Neural cell (in vitro differentiated cells): ENCODE measurements around the gene MVD.

Experiments
- EP300 ChIP-seq: fragments of 450-650 bp; conservative IDR thresholded peaks from 2 replicates; pipeline ENCODE4 v1.6.1; 2014; ENCODE audit warnings: antibody characterized with exemption, mild to moderate bottlenecking, moderate library complexity; ENCODE audit not compliant: poor library complexity, severe bottlenecking
- EZH2 ChIP-seq: fragments of 200-600, 300-800 bp; shearing (Covaris generic), sonication (generic); IDR thresholded peaks from 2 replicates; pipeline ENCODE4 v1.6.1; 2014; ENCODE audit warnings: antibody characterized with exemption, low read length, borderline replicate concordance, mild to moderate bottlenecking; ENCODE audit not compliant: insufficient read depth, poor library complexity, severe bottlenecking
- MXI1 ChIP-seq: fragments of 450-650 bp; conservative IDR thresholded peaks from 2 replicates; pipeline ENCODE4 v1.6.1; 2014; ENCODE audit warnings: antibody characterized with exemption, mild to moderate bottlenecking; ENCODE audit not compliant: poor library complexity, severe bottlenecking
- POLR2AphosphoS5 ChIP-seq: IDR thresholded peaks from 2 replicates; pipeline ENCODE4 v1.6.1; 2012
- REST ChIP-seq: IDR thresholded peaks from 2 replicates; pipeline ENCODE4 v1.6.1; 2012; ENCODE audit warnings: borderline replicate concordance
- SMC3 ChIP-seq: fragments of 450-650 bp; conservative IDR thresholded peaks from 2 replicates; pipeline ENCODE4 v1.6.1; 2014; ENCODE audit warnings: antibody characterized with exemption, mild to moderate bottlenecking, moderate library complexity; ENCODE audit not compliant: poor library complexity
- TAF1 ChIP-seq: IDR thresholded peaks from 2 replicates; pipeline ENCODE4 v1.6.1; 2012; ENCODE audit warnings: low read depth
- TF ChIP-seq, protein P1 (sequence below): fragments of 450-650 bp; IDR thresholded peaks from 2 replicates; pipeline ENCODE4 v1.5.1; 2014; ENCODE audit warnings: antibody characterized with exemption, mild to moderate bottlenecking, moderate library complexity; ENCODE audit not compliant: poor library complexity, severe bottlenecking

- TF ChIP-seq SMC3 (no peak), POLR2AphosphoS5 (no peak), EZH2 (no peak), EP300 (no peak), TAF1 (no peak), REST (no peak), MXI1 (no peak)
- TF ChIP-seq, protein P1, sequence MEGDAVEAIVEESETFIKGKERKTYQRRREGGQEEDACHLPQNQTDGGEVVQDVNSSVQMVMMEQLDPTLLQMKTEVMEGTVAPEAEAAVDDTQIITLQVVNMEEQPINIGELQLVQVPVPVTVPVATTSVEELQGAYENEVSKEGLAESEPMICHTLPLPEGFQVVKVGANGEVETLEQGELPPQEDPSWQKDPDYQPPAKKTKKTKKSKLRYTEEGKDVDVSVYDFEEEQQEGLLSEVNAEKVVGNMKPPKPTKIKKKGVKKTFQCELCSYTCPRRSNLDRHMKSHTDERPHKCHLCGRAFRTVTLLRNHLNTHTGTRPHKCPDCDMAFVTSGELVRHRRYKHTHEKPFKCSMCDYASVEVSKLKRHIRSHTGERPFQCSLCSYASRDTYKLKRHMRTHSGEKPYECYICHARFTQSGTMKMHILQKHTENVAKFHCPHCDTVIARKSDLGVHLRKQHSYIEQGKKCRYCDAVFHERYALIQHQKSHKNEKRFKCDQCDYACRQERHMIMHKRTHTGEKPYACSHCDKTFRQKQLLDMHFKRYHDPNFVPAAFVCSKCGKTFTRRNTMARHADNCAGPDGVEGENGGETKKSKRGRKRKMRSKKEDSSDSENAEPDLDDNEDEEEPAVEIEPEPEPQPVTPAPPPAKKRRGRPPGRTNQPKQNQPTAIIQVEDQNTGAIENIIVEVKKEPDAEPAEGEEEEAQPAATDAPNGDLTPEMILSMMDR: no peak
Measured at GRCh38 chr16:88686062-88686438, 23.2 kb upstream of the MVD start.
